ENCODE measurements around the gene CLHC1.

CLHC1 gene

GRCh38 chr2:55168221-55169154 is 63.6 kb downstream of the CLHC1 start:
- DNase-seq: peak; percentile 19

GRCh38 chr2:55165626-55166025 is 66.5 kb downstream of the CLHC1 start:
- DNase-seq: no peak

GRCh38 chr2:55164534-55165480 is 67.3 kb downstream of the CLHC1 start:
- DNase-seq: no peak

DNA sequence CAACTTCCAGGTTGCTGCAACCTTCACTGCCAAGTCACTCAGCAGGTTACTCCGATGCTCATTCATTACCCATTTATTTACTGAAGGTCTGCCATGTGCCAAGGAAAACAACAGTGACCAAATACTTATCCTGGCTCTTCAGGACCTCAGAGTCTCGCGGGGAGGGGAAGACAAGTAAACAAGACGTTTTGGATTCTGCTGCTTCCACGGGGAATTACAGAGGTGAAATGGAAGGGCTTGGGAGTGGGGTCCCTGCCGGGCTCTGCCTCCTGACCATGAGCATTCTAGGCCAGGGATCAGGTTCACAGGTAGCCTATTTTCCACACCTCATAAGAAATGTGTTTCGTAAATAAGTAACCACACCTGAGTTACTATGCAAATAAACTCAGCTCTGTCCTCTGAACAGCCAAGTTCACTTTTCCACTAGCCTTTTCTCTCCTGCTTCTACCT is 68.1 kb downstream of the CLHC1 start:
- no peak for DNase-seq

GRCh38 chr2:55163274-55163721 is 68.8 kb downstream of the CLHC1 start:
- no peak for DNase-seq

- no peak for DNase-seq
Measured at GRCh38 chr2:55162284-55163006, 69.6 kb downstream of the CLHC1 start.

DNA sequence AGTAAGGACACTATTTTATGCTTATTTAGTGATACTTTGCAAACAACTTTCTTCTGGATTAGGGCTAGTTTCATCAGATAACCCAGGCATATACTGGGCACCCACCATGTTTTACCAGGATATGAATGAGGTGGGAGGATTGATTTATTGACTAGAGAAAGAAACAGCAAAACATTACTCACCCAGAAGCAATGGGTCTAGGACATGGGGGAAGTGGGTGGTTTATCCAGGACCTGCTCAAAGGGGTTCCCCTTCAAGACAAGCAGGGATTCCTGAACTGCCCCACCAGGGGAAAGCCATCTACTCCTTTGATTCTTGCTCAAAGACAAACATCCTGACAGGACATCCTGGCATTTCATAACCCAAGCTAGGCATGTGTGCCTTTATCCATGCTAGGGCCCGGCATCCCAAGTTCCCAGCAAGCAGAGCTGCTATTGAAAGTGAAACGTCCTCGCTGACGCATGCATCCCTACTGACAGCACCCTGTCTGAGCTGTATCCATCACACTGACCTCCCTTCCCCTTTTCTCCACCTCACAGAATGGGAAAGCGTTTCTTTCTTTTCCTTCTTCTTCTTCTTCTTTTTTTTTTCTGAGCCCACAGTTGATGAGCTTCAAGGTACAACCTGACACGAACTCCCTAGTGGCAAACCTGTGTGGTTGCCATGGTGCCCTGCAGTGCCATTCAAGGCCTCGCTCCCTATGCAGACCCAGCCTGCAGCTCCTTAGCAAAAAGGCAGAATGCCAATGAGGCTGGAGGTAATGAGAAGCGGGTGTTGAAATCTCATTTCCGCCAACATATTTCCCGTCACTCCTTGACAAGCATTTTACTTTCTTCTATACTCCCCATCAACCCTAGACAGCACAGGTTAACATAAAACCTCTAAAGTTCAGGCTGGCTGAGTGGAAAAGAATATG is 70.5 kb downstream of the CLHC1 start:
- no peak for DNase-seq

DNA sequence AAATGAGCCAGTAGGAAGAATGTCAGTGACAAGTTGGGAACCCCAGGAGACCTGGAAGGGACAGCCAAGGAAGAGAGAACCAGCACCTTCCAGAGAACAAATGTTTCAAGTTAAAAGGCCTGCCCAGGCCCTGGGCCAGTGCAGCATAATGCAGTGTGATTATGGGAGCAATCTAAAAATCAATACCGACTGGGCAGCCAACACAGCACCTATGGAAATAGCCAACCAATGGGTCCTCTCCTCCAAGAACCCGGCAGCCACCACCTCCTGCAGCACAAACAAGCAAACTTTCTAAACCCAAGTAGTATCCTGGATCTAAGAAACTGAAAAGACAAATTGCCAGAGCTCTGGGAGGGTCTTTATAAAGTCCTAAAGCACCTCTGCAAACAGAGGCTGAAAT is 71.7 kb downstream of the CLHC1 start:
- no peak for DNase-seq

DNA sequence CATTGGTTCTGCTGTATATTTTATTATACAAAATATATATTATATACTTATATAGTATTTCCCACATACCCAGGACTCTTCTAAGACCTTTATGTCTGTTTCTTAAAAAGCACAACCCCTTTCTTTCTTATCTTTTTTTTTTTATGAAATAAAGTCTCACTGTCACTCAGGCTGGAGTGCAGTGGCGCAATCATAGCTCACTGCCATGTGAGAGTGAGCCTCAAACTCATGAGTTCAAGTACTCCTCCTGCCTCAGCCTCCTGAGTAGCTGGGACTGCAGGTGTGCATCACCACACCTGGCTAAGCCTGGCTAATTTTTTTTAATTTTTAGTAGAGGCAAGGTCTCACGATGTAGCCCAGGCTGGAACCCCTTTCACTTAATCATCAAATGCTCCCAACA is 72.3 kb downstream of the CLHC1 start:
- DNase-seq: no peak

- DNase-seq: no peak
Measured at GRCh38 chr2:55159037-55159651, 72.9 kb downstream of the CLHC1 start.

GRCh38 chr2:55158111-55158814 is 73.8 kb downstream of the CLHC1 start:
- no peak for DNase-seq

DNA sequence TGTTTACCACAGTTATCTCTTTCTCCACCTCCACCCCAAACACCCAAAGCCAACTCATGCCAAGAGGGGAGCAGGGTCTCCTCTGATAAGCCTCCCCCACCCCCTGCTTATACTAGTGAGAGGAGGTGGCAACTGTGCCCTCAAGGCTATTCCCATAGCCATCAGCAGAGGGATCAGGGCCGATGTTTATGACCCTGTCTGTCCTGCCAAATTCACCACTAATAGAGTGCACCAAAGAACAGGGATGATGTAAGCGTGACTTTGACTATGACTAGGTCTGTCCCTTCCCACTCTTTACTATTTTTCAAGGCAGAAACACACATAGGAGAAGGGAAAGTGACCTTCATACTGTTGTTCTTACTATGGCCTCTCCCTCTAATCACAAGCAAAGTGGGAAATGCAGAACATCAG is 74.6 kb downstream of the CLHC1 start:
- DNase-seq: no peak

- DNase-seq: no peak
Measured at GRCh38 chr2:55156984-55157383, 75.1 kb downstream of the CLHC1 start.

DNA sequence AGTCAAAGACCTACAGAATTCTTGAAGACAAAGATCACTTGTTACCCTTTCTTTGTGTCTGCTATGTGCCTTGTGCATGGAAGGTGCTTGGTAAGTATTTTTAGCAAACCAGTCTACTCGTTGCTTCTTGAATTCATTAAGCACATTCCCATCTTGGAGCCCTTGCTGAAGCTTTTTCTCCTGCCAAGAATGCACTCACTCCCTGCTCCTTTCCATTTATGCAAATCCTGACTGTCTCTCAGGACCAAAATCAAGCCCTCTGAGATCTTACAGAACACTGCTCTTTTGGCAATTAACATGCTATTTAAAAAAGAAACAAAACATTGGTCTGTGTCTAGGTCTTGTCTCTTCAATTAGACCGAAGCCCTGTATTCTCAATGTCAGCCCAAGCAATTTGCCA is 75.8 kb downstream of the CLHC1 start:
- DNase-seq: no peak

DNA sequence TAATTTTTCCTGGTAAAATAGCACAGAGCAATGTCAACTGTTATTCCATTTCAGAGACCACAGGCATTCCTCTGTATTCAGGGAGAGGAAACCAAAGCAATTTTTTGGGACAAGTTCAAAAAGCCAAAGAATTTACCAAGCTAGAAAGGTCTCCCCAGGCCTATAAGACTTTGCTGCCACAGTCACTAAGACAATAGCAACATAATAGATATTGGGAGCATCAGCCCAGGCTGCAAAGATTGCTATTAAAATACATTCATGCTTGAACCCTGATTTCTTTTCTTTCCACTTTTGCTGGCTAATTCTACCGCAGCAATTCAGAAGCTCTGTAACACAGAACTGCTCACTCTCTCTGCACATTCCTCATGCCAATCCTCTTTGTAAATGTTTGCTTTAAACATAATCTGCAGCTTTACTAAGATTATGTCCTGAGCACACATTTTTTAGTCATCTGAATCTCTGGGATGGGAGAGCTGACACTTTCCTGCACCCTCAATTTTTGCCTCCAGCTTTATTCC is 76.3 kb downstream of the CLHC1 start:
- no peak for DNase-seq

GRCh38 chr2:55155206-55155605 is 76.9 kb downstream of the CLHC1 start:
- no peak for DNase-seq

DNA sequence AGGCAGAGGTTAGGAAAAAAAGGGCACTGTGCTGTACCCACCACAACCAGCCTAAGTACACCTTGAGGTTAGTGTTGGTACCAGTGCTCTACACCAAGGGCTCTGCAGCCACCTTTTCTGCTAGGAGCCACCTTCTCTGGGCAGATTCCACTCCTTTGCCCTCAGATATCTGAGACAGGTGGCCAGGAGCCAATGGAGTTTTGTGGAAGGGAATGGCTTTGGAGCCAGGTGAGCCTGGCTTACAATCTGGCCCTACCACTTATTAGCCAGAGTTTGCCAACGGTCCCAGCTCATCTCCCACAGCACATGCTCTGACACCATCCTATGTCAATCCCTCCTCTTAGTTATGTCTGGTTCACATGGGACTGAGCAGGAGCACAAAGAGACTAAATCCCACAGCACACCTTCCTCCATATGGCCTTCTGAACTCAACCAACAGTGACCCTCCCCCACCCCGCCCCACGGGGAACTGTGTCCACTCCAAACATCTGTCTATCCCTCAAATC is 77.5 kb downstream of the CLHC1 start:
- no peak for DNase-seq

DNA sequence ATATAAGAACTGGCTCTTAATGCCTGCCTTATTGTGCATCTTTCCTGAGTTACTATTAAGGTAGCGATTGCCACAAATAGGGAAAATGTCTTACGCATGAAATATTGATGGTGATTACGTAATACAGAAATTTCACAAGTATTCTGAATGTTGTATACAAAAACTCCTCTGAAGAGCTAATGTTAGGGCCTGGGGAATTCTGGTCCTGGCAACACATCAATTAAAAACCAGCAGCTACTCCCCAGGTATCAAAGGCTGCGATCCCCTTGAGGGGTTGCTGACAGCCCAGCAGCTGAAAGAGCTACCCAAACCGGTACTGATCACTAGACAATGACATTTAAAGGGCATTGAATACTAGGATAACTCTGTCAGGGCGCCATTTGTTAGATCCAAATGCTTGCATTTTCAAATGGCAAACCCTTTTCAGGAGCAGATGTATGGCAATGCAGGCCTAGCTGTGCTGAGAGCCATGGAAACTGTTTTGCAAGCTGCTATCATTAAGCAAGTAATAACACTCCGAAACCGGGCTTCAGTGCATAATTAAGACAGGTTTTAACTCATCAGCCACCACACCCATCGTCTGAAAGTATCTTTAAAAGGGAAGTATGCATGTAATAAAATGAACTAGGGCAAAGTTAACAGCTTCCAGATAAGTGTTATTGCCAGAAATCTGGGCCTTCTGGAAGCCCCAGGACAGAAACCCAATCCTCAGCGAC is 78.4 kb downstream of the CLHC1 start:
- DNase-seq: no peak

All from effector CD4-positive, alpha-beta T cell (primary cell).